Measurements from ENCODE around the gene JAZF1.

DNA sequence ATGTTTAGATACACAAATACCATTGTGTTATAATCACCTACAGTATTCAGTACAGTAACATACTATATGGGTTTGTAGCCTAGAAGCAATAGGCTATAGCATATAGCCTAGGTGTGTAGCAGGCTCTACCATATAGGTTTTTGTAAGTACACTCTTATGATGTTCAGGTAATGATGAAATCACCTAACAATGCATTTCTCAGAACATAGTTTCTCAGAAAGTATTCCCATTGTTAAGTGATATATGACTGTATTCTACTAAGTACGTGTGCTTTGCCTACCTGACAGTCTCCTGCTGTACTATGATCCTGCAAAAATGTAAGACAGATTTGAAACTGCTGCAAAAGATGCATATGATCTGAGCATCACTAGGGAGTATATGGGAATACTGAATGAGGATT lies 137.9 kb downstream of the JAZF1 start:
- TF ChIP-seq EZH2 (IDR thresholded peaks at IDR 0.05; ENCODE audit: borderline replicate concordance, low read depth, low read length, poor library complexity, severe bottlenecking), result no peak
- TF ChIP-seq, protein P1, sequence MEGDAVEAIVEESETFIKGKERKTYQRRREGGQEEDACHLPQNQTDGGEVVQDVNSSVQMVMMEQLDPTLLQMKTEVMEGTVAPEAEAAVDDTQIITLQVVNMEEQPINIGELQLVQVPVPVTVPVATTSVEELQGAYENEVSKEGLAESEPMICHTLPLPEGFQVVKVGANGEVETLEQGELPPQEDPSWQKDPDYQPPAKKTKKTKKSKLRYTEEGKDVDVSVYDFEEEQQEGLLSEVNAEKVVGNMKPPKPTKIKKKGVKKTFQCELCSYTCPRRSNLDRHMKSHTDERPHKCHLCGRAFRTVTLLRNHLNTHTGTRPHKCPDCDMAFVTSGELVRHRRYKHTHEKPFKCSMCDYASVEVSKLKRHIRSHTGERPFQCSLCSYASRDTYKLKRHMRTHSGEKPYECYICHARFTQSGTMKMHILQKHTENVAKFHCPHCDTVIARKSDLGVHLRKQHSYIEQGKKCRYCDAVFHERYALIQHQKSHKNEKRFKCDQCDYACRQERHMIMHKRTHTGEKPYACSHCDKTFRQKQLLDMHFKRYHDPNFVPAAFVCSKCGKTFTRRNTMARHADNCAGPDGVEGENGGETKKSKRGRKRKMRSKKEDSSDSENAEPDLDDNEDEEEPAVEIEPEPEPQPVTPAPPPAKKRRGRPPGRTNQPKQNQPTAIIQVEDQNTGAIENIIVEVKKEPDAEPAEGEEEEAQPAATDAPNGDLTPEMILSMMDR (conservative IDR thresholded peaks at IDR 0.05; ENCODE audit: low read depth, low read length), result no peak
